ENCODE measurements around the gene KREMEN1. TPM values are rescaled to one million over a fixed set of nuclear protein-coding genes. Genes with fewer than 3 reads are reported as not detected.
"Not testable (repeated sequence)": the region's sequence is repeated elsewhere in the genome, so short reads cannot be mapped to it uniquely, and the experiment has no call there.

KREMEN1 gene
- total RNA-seq, 1 donor from 2014 or later: 1.4 TPM

- Histone ChIP-seq H4K20me1 (ENCODE audit: low read depth) (peaks cover 56% of the 10 kb centered on the region), H3K79me2 (ENCODE audit: low read depth) (peaks cover 22% of the 10 kb centered on the region), H3K9me3 (ENCODE audit: low read depth) (no peaks in the 10 kb centered on the region), H3K27ac (no peak overlapping the region), H3K4me1 (peaks cover 27% of the 10 kb centered on the region), H3K27me3 (no peaks in the 10 kb centered on the region), H3F3A (ENCODE audit: low read depth) (peaks cover 38% of the 10 kb centered on the region), H3K4me2 (no peak overlapping the region), H3K9ac (no peak overlapping the region), H2AFZ (replicated peaks) (no peak overlapping the region), H3K36me3 (no peaks in the 10 kb centered on the region), H3K4me3 (no peak overlapping the region)
- Mint-ChIP-seq H3K9me3 (no peaks in the 10 kb centered on the region), H3K36me3 (peaks cover 29% of the 10 kb centered on the region), H3K4me3 (no peak overlapping the region), H3K27me3 (ENCODE audit: insufficient read depth, low read depth) (peaks cover 4% of the 10 kb centered on the region), H3K27ac (peak overlapping the region; percentile 65), H3K4me1 (peaks cover 80% of the 10 kb centered on the region)
- no peak for DNase-seq (ENCODE audit: low spot score)
- TF ChIP-seq EZH2phosphoT487 (IDR thresholded peaks at IDR 0.05) (no peak), CTCF (IDR thresholded peaks at IDR 0.05) (no peak), EZH2 (IDR thresholded peaks at IDR 0.05) (no peak)
Observed at GRCh38 chr22:29032584-29032983, 40.3 kb upstream of the KREMEN1 start.

- H3K9me3 Mint-ChIP-seq: no peaks in the 10 kb centered on the region
- H3K4me1 Mint-ChIP-seq: peaks cover 70% of the 10 kb centered on the region
- no peak overlapping the region for H3K4me3 Mint-ChIP-seq
- H3K9me3 ChIP-seq (ENCODE audit: low read depth): no peaks in the 10 kb centered on the region
- TF ChIP-seq EZH2 (IDR thresholded peaks at IDR 0.05): no peak
- TF ChIP-seq EZH2phosphoT487 (IDR thresholded peaks at IDR 0.05): no peak
- no peak for TF ChIP-seq CTCF (IDR thresholded peaks at IDR 0.05)
- peaks cover 20% of the 10 kb centered on the region for H4K20me1 ChIP-seq (ENCODE audit: low read depth)
- peaks cover 5% of the 10 kb centered on the region for H3K27me3 Mint-ChIP-seq (ENCODE audit: insufficient read depth, low read depth)
- H3K27me3 ChIP-seq: no peaks in the 10 kb centered on the region
- peaks cover 29% of the 10 kb centered on the region for H3K79me2 ChIP-seq (ENCODE audit: low read depth)
- H3K9ac ChIP-seq: no peak overlapping the region
- H3K27ac ChIP-seq: no peak overlapping the region
- H3K27ac Mint-ChIP-seq: no peak overlapping the region
- no peak for DNase-seq (ENCODE audit: low spot score)
- no peak overlapping the region for H3K4me2 ChIP-seq
- H3F3A ChIP-seq (ENCODE audit: low read depth): no peaks in the 10 kb centered on the region
- no peaks in the 10 kb centered on the region for H3K4me1 ChIP-seq
- no peaks in the 10 kb centered on the region for H3K36me3 ChIP-seq
- peaks cover 16% of the 10 kb centered on the region for H3K36me3 Mint-ChIP-seq
- no peak overlapping the region for H3K4me3 ChIP-seq
- no peak overlapping the region for H2AFZ ChIP-seq (replicated peaks)
Observed at GRCh38 chr22:29037340-29037932, 35.4 kb upstream of the KREMEN1 start.

- Histone ChIP-seq H2AFZ (replicated peaks) (no peak overlapping the region), H3K27me3 (no peaks in the 10 kb centered on the region), H3K4me1 (no peaks in the 10 kb centered on the region), H3K4me3 (no peak overlapping the region), H3K36me3 (no peaks in the 10 kb centered on the region), H3K27ac (no peak overlapping the region), H3K4me2 (no peak overlapping the region), H3K79me2 (ENCODE audit: low read depth) (peaks cover 13% of the 10 kb centered on the region), H3K9me3 (ENCODE audit: low read depth) (no peaks in the 10 kb centered on the region), H4K20me1 (ENCODE audit: low read depth) (peaks cover 14% of the 10 kb centered on the region), H3K9ac (no peak overlapping the region), H3F3A (ENCODE audit: low read depth) (no peaks in the 10 kb centered on the region)
- Mint-ChIP-seq H3K27me3 (ENCODE audit: insufficient read depth, low read depth) (peaks cover 3% of the 10 kb centered on the region), H3K4me3 (no peak overlapping the region), H3K36me3 (peaks cover 18% of the 10 kb centered on the region), H3K27ac (peak overlapping the region; percentile 91), H3K9me3 (no peaks in the 10 kb centered on the region), H3K4me1 (peaks cover 58% of the 10 kb centered on the region)
- TF ChIP-seq EZH2phosphoT487 (IDR thresholded peaks at IDR 0.05): no peak
- TF ChIP-seq CTCF (IDR thresholded peaks at IDR 0.05): no peak
- no peak for TF ChIP-seq EZH2 (IDR thresholded peaks at IDR 0.05)
- no peak for DNase-seq (ENCODE audit: low spot score)
Observed at GRCh38 chr22:29039148-29039547, 33.7 kb upstream of the KREMEN1 start.

- peaks cover 10% of the 10 kb centered on the region for H3K79me2 ChIP-seq (ENCODE audit: low read depth)
- not testable (repeated sequence) for H3K9me3 ChIP-seq (ENCODE audit: low read depth); H3K36me3 ChIP-seq; H3K27ac ChIP-seq; H4K20me1 ChIP-seq (ENCODE audit: low read depth); H3K27ac Mint-ChIP-seq; H3K9ac ChIP-seq; H3K27me3 ChIP-seq; H3K4me3 Mint-ChIP-seq; H3K9me3 Mint-ChIP-seq; H3K4me2 ChIP-seq; H3F3A ChIP-seq (ENCODE audit: low read depth); H3K4me3 ChIP-seq; H2AFZ ChIP-seq (replicated peaks); DNase-seq (ENCODE audit: low spot score); H3K4me1 ChIP-seq; H3K27me3 Mint-ChIP-seq (ENCODE audit: insufficient read depth, low read depth)
- Mint-ChIP-seq H3K36me3 (peaks cover 16% of the 10 kb centered on the region), H3K4me1 (peaks cover 53% of the 10 kb centered on the region)
Observed at GRCh38 chr22:29039684-29040083, 33.2 kb upstream of the KREMEN1 start.

Measured in neural progenitor cell (in vitro differentiated cells).